ENCODE data around the gene HMGB3.

GRCh38 chrX:150977411-150978162 is 5.5 kb upstream of the HMGB3 start:
- TF ChIP-seq POLR2AphosphoS5 (IDR thresholded peaks at IDR 0.05; ENCODE audit: low read depth, low read length) (no peak), TAF1 (IDR thresholded peaks at IDR 0.05; ENCODE audit: borderline replicate concordance, insufficient read depth, low read length) (no peak)
